Measurements from ENCODE around the gene HNRNPF. TPM values are rescaled to one million over a fixed set of nuclear protein-coding genes. Genes with fewer than 3 reads are reported as not detected.

The HNRNPF gene
- total RNA-seq, 3 donors from 2014 or later, result 212 to 229 (median 227) TPM

DNA sequence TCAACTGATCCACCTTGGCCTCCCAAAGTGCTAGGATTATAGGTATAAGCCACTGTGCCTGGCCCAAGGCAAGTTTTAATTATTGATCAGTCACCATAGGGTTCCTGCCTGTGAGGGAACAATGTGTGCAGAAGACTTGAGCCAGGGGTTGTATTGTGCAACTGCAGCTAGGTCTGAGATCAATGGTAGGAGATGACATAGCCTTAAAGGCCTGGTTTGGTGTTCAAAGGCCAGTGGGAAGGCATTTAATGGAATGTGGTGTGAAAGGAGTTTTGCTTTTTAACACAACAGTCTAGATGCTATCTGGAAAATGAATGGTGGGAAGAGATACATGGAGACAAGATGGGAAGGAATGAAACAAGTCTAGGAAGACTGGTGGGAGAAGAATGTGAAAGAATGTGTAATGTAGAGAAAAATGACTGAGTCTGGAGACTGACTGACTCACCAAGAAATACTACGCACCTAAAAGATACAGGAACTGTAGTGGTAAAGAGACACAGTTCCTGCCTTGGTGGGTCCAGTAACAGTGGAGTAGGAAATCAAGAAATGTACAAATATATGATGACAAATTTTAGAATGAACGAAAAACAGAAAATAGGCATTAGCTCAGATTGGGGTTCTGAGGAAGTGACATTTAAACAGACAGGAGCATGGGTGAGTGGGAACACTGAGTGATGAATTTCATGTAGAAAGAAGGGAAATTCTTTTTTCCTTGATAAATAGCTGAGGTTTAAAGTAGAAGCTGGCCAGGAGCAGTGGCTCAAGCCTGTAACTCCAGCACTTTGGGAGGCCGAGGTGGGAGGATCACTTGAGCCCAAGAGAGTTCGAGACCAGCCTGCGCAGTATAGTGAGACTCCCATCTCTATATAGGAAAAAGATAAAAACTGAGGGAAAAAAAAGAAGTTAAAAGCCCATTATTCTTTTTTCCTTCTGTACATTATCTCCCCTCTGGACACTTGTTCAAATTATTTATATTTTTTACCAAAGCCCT lies 9.4 kb downstream of the HNRNPF start:
- intact Hi-C loops (cut with DNase I, micrococcal nuclease), result no loop called here
- ATAC-seq, result no peak
- Histone ChIP-seq H3K9me3 (no peaks in the 10 kb centered on the region), H3K36me3 (ENCODE audit: low read depth) (no peaks in the 10 kb centered on the region), H3K4me1 (ENCODE audit: low read depth) (peaks cover 63% of the 10 kb centered on the region), H3K4me3 (no peak overlapping the region)
- DNase-seq, result no peak
- TF ChIP-seq, protein P1, sequence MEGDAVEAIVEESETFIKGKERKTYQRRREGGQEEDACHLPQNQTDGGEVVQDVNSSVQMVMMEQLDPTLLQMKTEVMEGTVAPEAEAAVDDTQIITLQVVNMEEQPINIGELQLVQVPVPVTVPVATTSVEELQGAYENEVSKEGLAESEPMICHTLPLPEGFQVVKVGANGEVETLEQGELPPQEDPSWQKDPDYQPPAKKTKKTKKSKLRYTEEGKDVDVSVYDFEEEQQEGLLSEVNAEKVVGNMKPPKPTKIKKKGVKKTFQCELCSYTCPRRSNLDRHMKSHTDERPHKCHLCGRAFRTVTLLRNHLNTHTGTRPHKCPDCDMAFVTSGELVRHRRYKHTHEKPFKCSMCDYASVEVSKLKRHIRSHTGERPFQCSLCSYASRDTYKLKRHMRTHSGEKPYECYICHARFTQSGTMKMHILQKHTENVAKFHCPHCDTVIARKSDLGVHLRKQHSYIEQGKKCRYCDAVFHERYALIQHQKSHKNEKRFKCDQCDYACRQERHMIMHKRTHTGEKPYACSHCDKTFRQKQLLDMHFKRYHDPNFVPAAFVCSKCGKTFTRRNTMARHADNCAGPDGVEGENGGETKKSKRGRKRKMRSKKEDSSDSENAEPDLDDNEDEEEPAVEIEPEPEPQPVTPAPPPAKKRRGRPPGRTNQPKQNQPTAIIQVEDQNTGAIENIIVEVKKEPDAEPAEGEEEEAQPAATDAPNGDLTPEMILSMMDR (IDR thresholded peaks at IDR 0.05), result no peak

DNA sequence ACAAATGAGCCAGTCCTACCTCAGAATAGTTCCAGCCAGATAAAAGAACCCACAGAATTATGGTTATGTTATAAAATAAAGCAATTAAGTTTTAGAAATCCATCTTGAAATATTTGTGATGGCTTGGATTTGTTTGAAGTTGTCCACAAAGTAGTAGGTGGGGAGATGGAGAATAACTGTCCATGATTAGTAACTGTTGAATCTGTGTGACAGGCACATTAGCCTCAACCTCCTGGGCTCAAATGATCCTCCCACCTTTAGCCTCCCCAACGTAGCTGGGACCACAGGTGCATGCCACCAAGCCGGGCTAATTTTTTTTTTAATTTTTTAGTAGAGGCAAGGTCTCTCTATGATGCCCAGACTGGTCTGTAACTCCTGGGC lies 10.1 kb downstream of the HNRNPF start:
- intact Hi-C loops (cut with DNase I, micrococcal nuclease), result no loop called here
- Histone ChIP-seq H3K36me3 (ENCODE audit: low read depth) (no peaks in the 10 kb centered on the region), H3K4me3 (no peak overlapping the region), H3K4me1 (ENCODE audit: low read depth) (peaks cover 57% of the 10 kb centered on the region), H3K9me3 (no peaks in the 10 kb centered on the region)
- TF ChIP-seq, protein P1 (IDR thresholded peaks at IDR 0.05), result no peak
- ATAC-seq (no peak), DNase-seq (no peak)

DNA sequence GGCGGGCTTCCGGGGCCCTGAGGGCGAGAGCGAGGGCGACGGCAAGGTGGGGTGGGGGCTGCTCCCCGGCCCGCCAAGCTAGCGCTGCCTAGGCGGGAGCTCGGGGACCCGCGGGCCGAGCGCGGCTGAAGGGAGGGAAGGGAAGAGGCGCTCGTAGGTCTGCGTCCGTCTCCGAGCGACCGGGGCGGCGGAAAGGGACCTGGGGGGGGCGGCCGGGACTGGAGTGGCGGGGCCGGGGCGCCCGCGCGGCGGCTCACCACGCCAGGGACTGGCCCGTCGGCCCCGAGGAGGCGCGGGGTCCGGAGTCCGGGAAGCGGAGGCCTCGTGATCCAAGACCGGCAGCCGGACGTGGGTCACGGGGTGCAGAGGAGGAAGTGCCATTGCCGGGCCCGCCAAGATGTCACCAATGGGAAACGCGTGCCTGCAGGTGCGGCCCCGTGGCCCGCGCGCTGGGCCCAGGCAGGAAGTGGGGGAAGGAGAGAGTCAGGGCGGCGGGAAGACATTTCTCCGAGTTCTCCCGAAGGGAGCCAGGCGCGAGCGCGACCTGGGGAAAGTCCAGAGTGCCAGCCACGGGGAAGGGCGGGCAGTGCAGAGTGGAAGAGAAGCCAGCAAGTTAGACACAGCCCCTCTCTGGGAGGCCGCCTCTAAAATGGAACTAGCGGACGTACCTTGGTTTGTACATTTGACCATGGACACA lies 11.9 kb downstream of the HNRNPF start:
- TF ChIP-seq, protein P1 (IDR thresholded peaks at IDR 0.05), result no peak
- ATAC-seq (peak; percentile 90), DNase-seq (peak; percentile 91 to 97 (median 95))
- intact Hi-C loops (cut with DNase I, micrococcal nuclease), result no loop called here
- H3K4me3 ChIP-seq, result peak overlapping the region; percentile 37
- H3K36me3 ChIP-seq (ENCODE audit: low read depth), result peaks cover 9% of the 10 kb centered on the region
- no peaks in the 10 kb centered on the region for H3K9me3 ChIP-seq
- H3K4me1 ChIP-seq (ENCODE audit: low read depth), result peaks cover 41% of the 10 kb centered on the region

DNA sequence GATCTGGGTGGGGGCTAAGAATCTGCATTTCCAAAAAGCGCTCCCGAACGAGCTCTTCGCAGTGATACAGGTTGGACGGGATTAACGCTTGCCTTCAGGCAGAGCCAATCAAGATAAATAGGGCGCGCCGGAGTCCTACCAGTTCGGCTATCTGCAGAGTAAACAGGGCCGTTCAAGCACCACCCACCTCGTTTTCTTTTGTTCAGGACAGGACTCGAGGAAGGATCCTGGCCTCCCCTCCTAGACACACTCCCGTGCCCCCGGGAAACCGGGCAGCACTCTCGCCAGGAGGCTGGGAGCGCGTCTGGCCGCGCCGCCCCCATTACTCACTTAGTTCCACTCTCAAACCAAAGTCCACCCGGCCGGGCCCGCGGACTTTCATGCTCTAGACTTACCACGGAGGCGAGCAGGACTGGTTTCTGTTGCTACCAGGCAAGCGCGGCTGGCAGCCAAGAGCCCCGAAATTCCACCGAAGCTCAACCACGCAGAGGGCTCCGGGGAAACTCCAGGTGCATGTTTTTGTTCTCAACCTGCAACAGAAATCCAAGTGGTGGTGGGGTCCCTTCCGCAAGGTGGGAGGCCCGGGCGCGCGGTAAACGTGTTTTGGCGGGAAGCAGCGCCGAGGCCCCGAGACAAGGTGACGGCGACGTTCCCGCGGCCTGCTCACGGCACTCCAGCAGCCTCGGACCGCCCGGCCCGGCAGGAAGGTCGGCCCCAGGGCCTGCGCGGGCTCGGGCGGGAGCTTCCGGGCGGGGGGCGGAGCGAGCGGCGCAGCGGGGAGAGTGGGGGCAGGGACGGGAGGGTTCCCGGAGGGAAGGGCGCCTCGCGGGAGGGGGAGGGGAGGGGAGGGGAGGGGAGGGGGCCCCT lies 12.7 kb downstream of the HNRNPF start:
- peak; percentile 85 to 91 (median 89) for DNase-seq
- ATAC-seq, result peak; percentile 85
- Histone ChIP-seq H3K9me3 (no peaks in the 10 kb centered on the region), H3K4me3 (peak overlapping the region; percentile 37), H3K36me3 (ENCODE audit: low read depth) (peaks cover 9% of the 10 kb centered on the region), H3K4me1 (ENCODE audit: low read depth) (peaks cover 41% of the 10 kb centered on the region)
- TF ChIP-seq, protein P1 (IDR thresholded peaks at IDR 0.05), result no peak
- intact Hi-C loops (cut with DNase I, micrococcal nuclease), result no loop called here

DNA sequence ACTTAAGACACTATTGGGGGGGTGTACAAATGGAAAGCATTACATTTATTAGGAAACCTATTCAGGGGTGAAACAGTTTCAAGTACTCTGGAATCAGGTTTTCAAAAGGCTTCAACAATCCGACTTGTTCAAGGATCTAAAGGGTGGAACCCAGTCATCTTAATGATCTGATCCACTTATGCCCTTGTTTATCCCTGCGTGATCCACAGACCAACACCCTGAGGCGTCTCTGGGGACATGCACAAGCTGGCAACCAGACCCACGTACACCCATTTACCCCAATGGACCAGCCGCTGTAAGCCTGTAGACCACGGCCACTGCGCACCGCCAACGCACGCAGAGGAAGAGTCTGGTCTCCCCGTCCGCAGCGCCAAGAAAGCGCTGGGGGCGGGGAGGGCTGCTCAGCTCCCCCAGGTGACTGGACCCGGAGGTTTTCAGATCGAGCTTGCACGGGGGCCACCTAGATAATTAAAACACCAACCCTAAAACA lies 13.4 kb downstream of the HNRNPF start:
- peak; percentile 0 for ATAC-seq

More for the DNA sequence above, 13.4 kb downstream of the HNRNPF start:
- TF ChIP-seq, protein P1 (IDR thresholded peaks at IDR 0.05), result no peak
- DNase-seq, result peak in 1 of 3 donors; percentile 60
- intact Hi-C loops (cut with DNase I, micrococcal nuclease), result no loop called here
- Histone ChIP-seq H3K4me1 (ENCODE audit: low read depth) (peaks cover 38% of the 10 kb centered on the region), H3K4me3 (peak overlapping the region; percentile 35), H3K36me3 (ENCODE audit: low read depth) (peaks cover 9% of the 10 kb centered on the region), H3K9me3 (no peaks in the 10 kb centered on the region)

All from mucosa of descending colon (tissue), 3 donors.